K562 (cell line): ENCODE results near the gene CHRNA9.

Experiments used
- MCM5 ChIP-seq: fragments of 450-650 bp; IDR thresholded peaks from 2 replicates; pipeline ENCODE4 v1.6.1; 2016; ENCODE audit warnings: low read depth
- ZNF507 ChIP-seq: conservative IDR thresholded peaks from 2 replicates; pipeline ENCODE4 v1.6.1; 2017; ENCODE audit warnings: missing genetic modification characterization, missing compliant biosample characterization

DNA sequence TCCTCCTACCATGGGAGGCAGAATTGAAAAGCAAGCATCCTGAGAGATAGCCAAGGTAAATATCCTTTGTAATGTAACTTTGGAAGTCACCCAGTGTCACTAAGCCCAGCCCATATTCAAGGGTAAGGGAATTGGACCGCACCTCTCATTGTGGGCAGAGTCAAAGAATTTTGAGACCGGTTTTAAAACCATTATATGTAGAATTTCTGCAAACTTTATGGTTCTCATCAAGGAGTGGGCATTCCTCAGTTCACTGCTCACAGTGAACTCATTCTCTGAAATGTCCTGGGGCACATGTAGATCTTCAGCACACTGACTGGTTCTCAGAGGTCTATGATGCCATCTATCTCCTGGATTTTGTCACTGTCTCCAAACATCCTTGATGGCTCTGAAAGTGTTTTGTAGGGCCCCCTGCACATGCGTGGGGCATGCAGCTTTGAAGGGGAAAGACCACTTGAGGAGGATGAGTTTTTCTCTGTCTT is 35.3 kb upstream of the CHRNA9 start:
- TF ChIP-seq MCM5 (no peak), ZNF507 (tag) (no peak)
